ENCODE results near the gene BST1. TPM values are rescaled to one million over a fixed set of nuclear protein-coding genes. Genes with fewer than 3 reads are reported as not detected.

BST1 gene
- total RNA-seq, 4 donors from 2014 or later, result 0.26 to 2.1 (median 0.95) TPM

- no peaks in the 10 kb centered on the region for H3K4me1 ChIP-seq
Measured at GRCh38 chr4:15674046-15674445, 28.8 kb upstream of the BST1 start.

GRCh38 chr4:15674926-15675325 lies 27.9 kb upstream of the BST1 start:
- in situ Hi-C loops (cut with MboI; ENCODE audit: low sequenced_read_pairs in 4 of 4) (loop anchor here in 3 of 4 donors (25.0 kb wide), 3 partner anchors 188 to 663 kb away; partner anchors contain the start of gene CPEB2 (in 1 of the 3)), intact Hi-C loops (cut with DNase I; ENCODE audit: low total_unique reads) (no loop called here)
- H3K27ac ChIP-seq, result no peak overlapping the region

More at GRCh38 chr4:15674046-15674445, 28.8 kb upstream of the BST1 start:
- DNase-seq, result no peak
- no peak for ATAC-seq
- TF ChIP-seq POLR2A (IDR thresholded peaks at IDR 0.05) (no peak), CTCF (IDR thresholded peaks at IDR 0.05 in 4 of 5, conservative IDR thresholded peaks at IDR 0.05 in 1 of 5) (no peak)
- intact Hi-C loops (cut with DNase I; ENCODE audit: low total_unique reads) (no loop called here), in situ Hi-C loops (cut with MboI; ENCODE audit: low sequenced_read_pairs in 4 of 4) (loop anchor here in 3 of 4 donors (25.0 kb wide), 3 partner anchors 187 to 662 kb away; partner anchors contain the start of gene CPEB2 (in 1 of the 3))
- no peak overlapping the region for H3K27ac ChIP-seq
- H3K36me3 ChIP-seq, result no peaks in the 10 kb centered on the region
- no peaks in the 10 kb centered on the region for H3K27me3 ChIP-seq
- no peak overlapping the region for H3K4me3 ChIP-seq
- no peaks in the 10 kb centered on the region for H3K9me3 ChIP-seq

GRCh38 chr4:15675356-15675755 lies 27.5 kb upstream of the BST1 start:
- ATAC-seq, result no peak

More at GRCh38 chr4:15674926-15675325, 27.9 kb upstream of the BST1 start:
- Histone ChIP-seq H3K36me3 (no peaks in the 10 kb centered on the region), H3K27me3 (no peaks in the 10 kb centered on the region), H3K4me1 (no peaks in the 10 kb centered on the region), H3K4me3 (no peak overlapping the region), H3K9me3 (no peaks in the 10 kb centered on the region)
- ATAC-seq (no peak), DNase-seq (no peak)
- no peak for TF ChIP-seq CTCF (IDR thresholded peaks at IDR 0.05 in 4 of 5, conservative IDR thresholded peaks at IDR 0.05 in 1 of 5)
- TF ChIP-seq POLR2A (IDR thresholded peaks at IDR 0.05), result no peak

GRCh38 chr4:15676039-15676438 lies 26.8 kb upstream of the BST1 start:
- DNase-seq (no peak), ATAC-seq (no peak)
- Histone ChIP-seq H3K4me1 (peaks cover under 1 to 3% of the 10 kb centered on the region in 2 donors), H3K27me3 (no peaks in the 10 kb centered on the region), H3K4me3 (no peak overlapping the region), H3K36me3 (no peaks in the 10 kb centered on the region), H3K9me3 (no peaks in the 10 kb centered on the region), H3K27ac (no peak overlapping the region)
- in situ Hi-C loops (cut with MboI; ENCODE audit: low sequenced_read_pairs in 4 of 4), result no loop called here
- TF ChIP-seq CTCF (IDR thresholded peaks at IDR 0.05 in 4 of 5, conservative IDR thresholded peaks at IDR 0.05 in 1 of 5), result no peak
- no peak for TF ChIP-seq POLR2A (IDR thresholded peaks at IDR 0.05)
- intact Hi-C loops (cut with DNase I; ENCODE audit: low total_unique reads), result no loop called here

More at GRCh38 chr4:15675356-15675755, 27.5 kb upstream of the BST1 start:
- intact Hi-C loops (cut with DNase I; ENCODE audit: low total_unique reads), result no loop called here
- in situ Hi-C loops (cut with MboI; ENCODE audit: low sequenced_read_pairs in 4 of 4), result no loop called here
- Histone ChIP-seq H3K4me3 (no peak overlapping the region), H3K27ac (no peak overlapping the region), H3K4me1 (no peaks in the 10 kb centered on the region), H3K36me3 (no peaks in the 10 kb centered on the region), H3K27me3 (no peaks in the 10 kb centered on the region), H3K9me3 (no peaks in the 10 kb centered on the region)
- TF ChIP-seq POLR2A (IDR thresholded peaks at IDR 0.05) (no peak), CTCF (IDR thresholded peaks at IDR 0.05 in 4 of 5, conservative IDR thresholded peaks at IDR 0.05 in 1 of 5) (no peak)
- no peak for DNase-seq

GRCh38 chr4:15676899-15677298 lies 26.0 kb upstream of the BST1 start:
- TF ChIP-seq POLR2A (IDR thresholded peaks at IDR 0.05) (no peak), CTCF (IDR thresholded peaks at IDR 0.05 in 4 of 5, conservative IDR thresholded peaks at IDR 0.05 in 1 of 5) (no peak)
- Histone ChIP-seq H3K27me3 (no peaks in the 10 kb centered on the region), H3K27ac (no peak overlapping the region), H3K9me3 (no peaks in the 10 kb centered on the region), H3K4me3 (no peak overlapping the region), H3K36me3 (no peaks in the 10 kb centered on the region), H3K4me1 (peaks cover 3 to 4% of the 10 kb centered on the region in 2 donors)
- ATAC-seq (no peak), DNase-seq (no peak)
- in situ Hi-C loops (cut with MboI; ENCODE audit: low sequenced_read_pairs in 4 of 4) (no loop called here), intact Hi-C loops (cut with DNase I; ENCODE audit: low total_unique reads) (no loop called here)
